GM21360 (cell line): ENCODE results near the gene PSMB4.
"Not testable (repeated sequence)": the region's sequence is repeated elsewhere in the genome, so short reads cannot be mapped to it uniquely, and the experiment has no call there.

Experiments used
- ATAC-seq: cut with Tn5 transposase; IDR thresholded peaks from one replicate; pipeline ENCODE4 v1.9.1; 2021; ENCODE audit warnings: mild to moderate bottlenecking, moderate library complexity; ENCODE audit not compliant: unreplicated experiment

Gene PSMB4

GRCh38 chr1:151436985-151437384 lies 37.6 kb downstream of the PSMB4 start:
- no peak for ATAC-seq

DNA sequence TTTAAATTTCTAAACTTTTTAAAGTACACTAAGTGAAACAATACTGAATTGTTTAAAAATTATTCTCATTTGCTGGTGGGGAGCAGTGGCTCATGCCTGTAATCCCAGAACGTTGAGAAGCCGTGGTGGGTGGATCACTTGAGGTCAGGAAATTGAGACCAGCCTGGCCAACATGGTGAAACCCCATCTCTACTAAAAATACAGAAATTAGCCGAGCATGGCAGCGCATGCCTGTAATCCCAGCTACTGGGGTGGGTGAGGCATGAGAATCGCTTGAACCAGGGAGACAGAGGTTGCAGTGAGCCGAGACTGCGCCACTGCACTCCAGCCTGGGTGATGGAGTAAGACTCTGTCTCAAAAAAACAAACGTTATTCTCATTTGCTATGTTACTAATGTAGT lies 38.0 kb downstream of the PSMB4 start:
- not testable (repeated sequence) for ATAC-seq

- no peak for ATAC-seq
Observed at GRCh38 chr1:151443846-151444782, 44.7 kb downstream of the PSMB4 start.

- ATAC-seq = no peak
Observed at GRCh38 chr1:151444783-151445177, 45.4 kb downstream of the PSMB4 start.

DNA sequence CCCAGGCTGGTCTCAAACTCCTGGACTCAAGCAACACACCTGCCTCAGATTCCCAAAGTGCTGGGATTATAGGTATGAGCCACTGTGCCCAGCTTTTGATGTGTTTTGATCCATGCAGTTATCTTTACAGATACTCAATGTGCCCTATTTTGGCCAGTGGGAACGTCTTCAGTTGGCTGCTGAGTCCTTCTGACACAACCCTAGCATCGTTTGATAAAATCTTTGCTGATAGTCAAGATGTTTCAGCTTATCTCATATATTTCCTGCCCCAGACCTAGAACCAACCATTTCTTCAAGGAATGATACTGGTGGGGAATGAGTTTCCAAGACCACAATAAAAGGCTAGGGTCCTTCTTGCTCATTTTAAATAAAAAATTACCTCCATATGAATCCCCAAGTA lies 48.3 kb downstream of the PSMB4 start:
- ATAC-seq = no peak
